Panc1 (cell line): ENCODE measurements around the gene CDCA8. TPM values are rescaled to one million over a fixed set of nuclear protein-coding genes. Genes with fewer than 3 reads are reported as not detected.
"Not testable (repeated sequence)": the region's sequence is repeated elsewhere in the genome, so short reads cannot be mapped to it uniquely, and the experiment has no call there.

Experiments
- ATAC-seq: fragments of 200-7000 bp; cut with Tn5 transposase; 2 replicates; pipeline ENCODE4 v1.9.1; 2020; ENCODE audit warnings: mild to moderate bottlenecking, moderate library complexity
- BruUV-seq: library from RNA; stranded (reverse); fragments of 400-500 nt; replicated peaks from 2 replicates; lab custom pipeline; 2021; lab: Mats Ljungman, UMichigan
- CTCF ChIA-PET: fragments of 300-600 bp; sonication (Branson Sonifier 250); formaldehyde crosslinking; loops from one replicate; lab custom pipeline; 2022; ENCODE audit warnings: antibody characterized with exemption; lab: Charles Lee
- POLR2A ChIA-PET: fragments of 300-600 bp; sonication (Branson Sonifier 250); formaldehyde crosslinking; loops from one replicate; lab custom pipeline; 2022; ENCODE audit warnings: antibody characterized with exemption; lab: Charles Lee
- DNase-seq: peaks from one replicate; pipeline ENCODE4 v3.0.0-alpha.2; 2010; ENCODE audit warnings: low read depth, low spot score
- H3K27ac ChIP-seq: 2 replicates; pipeline ENCODE4 v1.5.1; 2011; ENCODE audit warnings: mild to moderate bottlenecking, low read length, inconsistent platforms
- H3K27me3 ChIP-seq: fragments of 200-500 bp; sonication (Bioruptor generic); 2 replicates; pipeline ENCODE4 v1.6.0; 2014; ENCODE audit warnings: low read length, inconsistent platforms; ENCODE audit not compliant: control insufficient read depth, insufficient read depth
- H3K36me3 ChIP-seq: fragments of 200-500 bp; sonication (Bioruptor generic); 2 replicates; pipeline ENCODE4 v1.5.1; 2014; ENCODE audit warnings: inconsistent platforms, mild to moderate bottlenecking, low read length, moderate library complexity; ENCODE audit not compliant: control insufficient read depth, insufficient read depth
- H3K4me1 ChIP-seq: 2 replicates; pipeline ENCODE4 v1.5.1; 2011; ENCODE audit warnings: inconsistent platforms, mild to moderate bottlenecking, low read length, moderate library complexity; ENCODE audit not compliant: control insufficient read depth, insufficient read depth
- H3K4me3 ChIP-seq, 2 experiments: 2 replicates each; pipeline ENCODE4 v1.5.1; 2011 to 2012; ENCODE audit warnings: low read depth in 2 of 2, low read length in 2 of 2, mild to moderate bottlenecking in 2 of 2, inconsistent platforms in 1 of 2, moderate library complexity in 1 of 2
- H3K9me3 ChIP-seq: fragments of 200-500 bp; sonication (Bioruptor generic); 2 replicates; pipeline ENCODE4 v1.5.1; 2014; ENCODE audit warnings: low read depth, mild to moderate bottlenecking, inconsistent platforms, low read length, moderate library complexity; ENCODE audit not compliant: control insufficient read depth, insufficient read depth
- CTCF ChIP-seq: fragments of 450-650 bp; IDR thresholded peaks from 2 replicates; pipeline ENCODE4 v1.5.1; 2017; ENCODE audit warnings: mild to moderate bottlenecking
- POLR2AphosphoS5 ChIP-seq: IDR thresholded peaks from 2 replicates; pipeline ENCODE4 v1.6.1; 2012; ENCODE audit warnings: mild to moderate bottlenecking, low read depth, low read length, moderate library complexity
- REST ChIP-seq, 2 experiments: IDR thresholded peaks; 2 replicates each; pipeline ENCODE4 v1.6.1; 2011 to 2012; ENCODE audit warnings: low read depth in 2 of 2, control low read depth in 1 of 2, low read length in 1 of 2, mild to moderate bottlenecking in 1 of 2, moderate library complexity in 1 of 2; ENCODE audit not compliant: insufficient read depth in 1 of 2
- SIN3A ChIP-seq: IDR thresholded peaks from 2 replicates; pipeline ENCODE4 v1.6.1; 2012; ENCODE audit warnings: low read depth, mild to moderate bottlenecking, low read length, moderate library complexity, borderline replicate concordance; ENCODE audit not compliant: insufficient read depth
- TCF7L2 ChIP-seq: IDR thresholded peaks from 2 replicates; pipeline ENCODE4 v1.6.1; 2011; ENCODE audit warnings: mild to moderate bottlenecking, low read depth, low read length, inconsistent platforms
- in situ Hi-C: cut with HindIII; loops from 2 replicates; pipeline ENCODE4 v1.10.0; 2016; ENCODE audit warnings: low sequenced_read_pairs, low pct_unique_long_range_greater_than_20kb
- intact Hi-C: fragments of 100-400 bp; cut with micrococcal nuclease; formaldehyde crosslinking; loops from one replicate; pipeline ENCODE4 v1.10.0; 2022; ENCODE audit not compliant: unreplicated experiment
- total RNA-seq: library from RNA; stranded (reverse); gene quantifications from one replicate; pipeline ENCODE4 v1.2.1, GENCODE V29; 2021; ENCODE audit not compliant: unreplicated experiment

Gene CDCA8
- total RNA-seq, 1 experiment from 2014 or later = 56.5 TPM

- no peak for ATAC-seq
- Histone ChIP-seq H3K9me3 (no peaks in the 10 kb centered on the region), H3K4me1 (no peaks in the 10 kb centered on the region), H3K27me3 (no peaks in the 10 kb centered on the region), H3K27ac (no peak overlapping the region), H3K4me3 (no peak overlapping the region), H3K36me3 (no peaks in the 10 kb centered on the region)
- intact Hi-C loops = no loop called here
- TF ChIP-seq REST (IDR thresholded peaks at IDR 0.05; ENCODE audit: insufficient read depth in 1 of 2, low read depth in 2 of 2, low read length in 1 of 2) = no peak
- TF ChIP-seq TCF7L2 = no peak
- no peak for TF ChIP-seq POLR2AphosphoS5
- TF ChIP-seq CTCF = no peak
- no peak for TF ChIP-seq SIN3A
- POLR2A ChIA-PET = no interaction called here
- no TSS peak for BruUV-seq
- CTCF ChIA-PET = no interaction called here
- in situ Hi-C loops = no loop called here
- DNase-seq = no peak
Measured at GRCh38 chr1:37732111-37732780, 39.9 kb downstream of the CDCA8 start.

GRCh38 chr1:37734629-37735591 lies 42.6 kb downstream of the CDCA8 start:
- Histone ChIP-seq H3K36me3 (no peaks in the 10 kb centered on the region), H3K4me1 (no peaks in the 10 kb centered on the region), H3K27ac (no peak overlapping the region), H3K9me3 (no peaks in the 10 kb centered on the region), H3K27me3 (no peaks in the 10 kb centered on the region), H3K4me3 (peak overlapping the region; percentile 30 to 40; a peak in 3 of 4 replicates)
- POLR2A ChIA-PET = no interaction called here
- CTCF ChIA-PET = interaction anchor here (0.5 kb wide), 1 partner anchor 141 kb away, joined by 5 read pairs; no protein-coding TSS in a partner anchor
- DNase-seq (no peak), ATAC-seq (peak; percentile 74)
- in situ Hi-C loops = no loop called here
- no TSS peak for BruUV-seq
- intact Hi-C loops = no loop called here
- TF ChIP-seq TCF7L2 = no peak
- TF ChIP-seq REST (IDR thresholded peaks at IDR 0.05; ENCODE audit: insufficient read depth in 1 of 2, low read depth in 2 of 2, low read length in 1 of 2) = no peak
- TF ChIP-seq CTCF = no peak
- no peak for TF ChIP-seq SIN3A
- TF ChIP-seq POLR2AphosphoS5 = no peak

- ATAC-seq, DNase-seq, H3K9me3 ChIP-seq, H3K27me3 ChIP-seq, intact Hi-C loops, H3K4me3 ChIP-seq, H3K36me3 ChIP-seq, CTCF ChIA-PET, H3K4me1 ChIP-seq, BruUV-seq, in situ Hi-C loops, H3K27ac ChIP-seq: not testable (repeated sequence)
- POLR2A ChIA-PET = interaction anchor here (0.7 kb wide), 1 partner anchor 46 kb away, joined by 5 read pairs; no protein-coding TSS in a partner anchor
Measured at GRCh38 chr1:37737975-37738374, 45.7 kb downstream of the CDCA8 start.
